COLO668 (cell line): Measurements from ENCODE around the gene CCDC82.

ENCODE experiments used
- DNase-seq: peaks from one replicate; lab custom pipeline; 2025; ENCODE audit not compliant: unreplicated experiment; lab: John Stamatoyannopoulos, UW

CCDC82 gene

GRCh38 chr11:96329855-96330510 is 59.7 kb downstream of the CCDC82 start:
- no peak for DNase-seq

DNA sequence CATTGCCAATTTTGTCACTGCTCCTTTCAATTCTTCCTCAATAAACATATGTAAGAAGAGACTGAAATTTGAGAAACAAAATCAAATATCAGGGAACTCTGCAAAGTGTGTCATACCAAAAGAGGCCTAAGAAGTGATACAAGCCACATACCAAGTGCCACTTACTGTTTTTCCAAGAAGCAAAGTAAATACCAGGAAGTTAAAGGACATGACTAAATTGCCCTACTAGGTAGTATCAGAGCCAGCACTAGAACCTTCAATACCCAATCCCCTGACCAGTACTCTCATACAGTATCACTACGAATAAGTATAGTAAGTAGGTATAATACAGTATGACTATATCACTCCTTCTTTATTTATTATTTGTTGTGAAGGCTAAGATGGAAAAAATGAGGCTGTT is 60.3 kb downstream of the CCDC82 start:
- DNase-seq, result no peak

DNA sequence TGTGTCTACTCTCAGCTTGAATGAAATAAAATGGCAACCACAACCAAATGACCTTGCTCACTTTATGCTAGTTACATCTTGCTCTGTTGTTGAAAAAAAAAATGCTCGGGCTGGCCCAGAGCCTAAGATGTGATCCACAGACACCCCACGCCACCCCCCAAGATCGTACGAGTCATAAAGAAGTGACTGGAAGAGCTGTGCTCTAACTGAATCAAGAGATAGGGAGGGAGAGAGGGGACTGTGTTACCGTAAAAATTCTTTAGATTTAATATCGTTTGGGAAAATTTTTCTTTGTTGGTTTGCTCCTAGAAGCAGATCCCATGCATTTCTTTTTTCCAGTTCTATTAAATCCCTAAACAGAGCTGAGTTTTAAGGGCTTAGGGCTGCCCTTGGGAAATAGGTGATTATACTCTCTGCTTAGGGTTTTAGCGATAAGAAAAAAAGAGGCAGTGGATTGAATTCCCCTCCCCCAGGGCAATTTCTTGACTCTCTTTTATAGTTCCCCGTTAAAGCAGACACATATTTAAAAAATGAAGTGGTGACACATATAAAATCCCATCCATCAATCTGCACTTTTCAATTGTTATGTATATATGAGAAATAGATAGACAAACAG is 61.2 kb downstream of the CCDC82 start:
- DNase-seq, result no peak

DNA sequence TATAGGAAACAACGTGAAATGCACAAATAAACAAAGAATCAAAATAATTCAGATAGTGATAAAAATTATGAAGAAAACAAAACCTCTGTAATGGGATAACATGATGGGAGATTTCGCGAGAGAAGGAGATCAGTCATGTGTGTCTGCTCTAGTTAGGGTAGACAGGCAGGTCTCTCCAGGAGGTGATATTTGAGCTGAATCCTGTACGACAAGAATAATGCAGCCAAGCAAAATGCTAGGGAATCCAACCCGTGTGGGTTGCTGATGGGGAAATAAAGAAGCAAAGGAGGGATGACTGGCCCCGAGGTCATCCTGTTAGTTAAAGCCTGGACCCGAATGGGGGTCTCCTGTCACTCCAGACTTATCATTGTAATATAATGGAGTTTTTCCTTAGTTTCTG is 62.8 kb downstream of the CCDC82 start:
- no peak for DNase-seq

- no peak for DNase-seq
Measured at GRCh38 chr11:96324912-96325311, 64.8 kb downstream of the CCDC82 start.

DNA sequence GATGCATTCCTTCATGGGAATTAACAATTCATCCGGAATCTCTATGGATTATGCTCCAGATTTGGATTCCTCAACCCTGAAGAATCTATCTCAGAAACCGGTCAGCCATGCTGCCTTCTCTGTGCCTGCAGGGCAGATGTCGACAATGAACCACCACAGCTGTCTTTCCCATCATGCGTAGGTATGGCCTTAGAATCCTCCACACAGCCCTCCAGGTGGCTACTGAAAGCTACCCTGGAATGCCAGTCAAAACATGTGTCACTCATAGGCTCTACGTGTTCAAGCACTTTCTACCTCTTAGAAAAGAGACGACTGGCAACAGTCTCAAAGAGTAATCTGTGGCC is 66.1 kb downstream of the CCDC82 start:
- DNase-seq, result no peak

- DNase-seq, result no peak
Measured at GRCh38 chr11:96322775-96323641, 66.7 kb downstream of the CCDC82 start.

- no peak for DNase-seq
Measured at GRCh38 chr11:96321091-96321490, 68.6 kb downstream of the CCDC82 start.

GRCh38 chr11:96319898-96320656 is 69.6 kb downstream of the CCDC82 start:
- DNase-seq, result no peak

GRCh38 chr11:96318850-96319249 is 70.9 kb downstream of the CCDC82 start:
- no peak for DNase-seq

GRCh38 chr11:96318399-96318798 is 71.3 kb downstream of the CCDC82 start:
- no peak for DNase-seq

DNA sequence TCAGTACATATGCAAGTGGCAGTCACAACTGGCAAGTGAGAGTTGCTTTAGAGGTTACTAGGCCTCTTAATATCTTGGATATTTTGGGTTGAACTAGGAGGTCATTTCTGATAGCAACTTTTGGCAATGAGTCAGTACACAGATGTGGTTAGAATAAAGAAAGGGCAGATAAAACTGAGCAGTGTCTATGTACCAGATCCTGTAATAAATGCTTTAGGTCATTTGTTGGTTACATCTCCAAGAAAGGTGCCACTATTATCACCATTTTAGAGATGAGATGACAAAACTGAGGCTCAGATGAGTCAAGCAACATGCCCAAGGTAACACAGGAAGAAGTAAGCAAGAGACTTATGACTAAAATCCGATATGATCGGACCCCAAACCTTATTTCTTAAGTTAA is 71.7 kb downstream of the CCDC82 start:
- DNase-seq, result no peak

DNA sequence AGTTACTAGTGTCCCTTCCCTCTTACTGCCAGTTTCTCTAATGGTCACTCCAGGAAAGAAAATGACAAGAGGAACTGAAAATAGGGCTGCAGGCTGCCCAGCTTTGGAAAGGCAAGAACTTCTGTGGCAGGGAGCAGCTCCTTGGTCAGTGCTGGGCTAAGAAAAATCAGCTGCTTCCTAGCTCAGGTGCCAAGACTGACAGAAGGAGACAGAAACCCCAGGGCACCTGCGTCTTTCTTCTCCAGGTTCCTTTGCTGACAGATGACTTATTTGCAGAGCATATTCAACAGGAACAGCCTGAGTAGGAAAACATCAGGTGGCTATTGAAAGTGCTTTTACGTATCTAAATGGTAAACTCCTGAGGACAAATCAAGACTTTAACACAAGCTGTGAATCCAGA is 72.1 kb downstream of the CCDC82 start:
- no peak for DNase-seq

- no peak for DNase-seq
Measured at GRCh38 chr11:96316869-96317268, 72.8 kb downstream of the CCDC82 start.

DNA sequence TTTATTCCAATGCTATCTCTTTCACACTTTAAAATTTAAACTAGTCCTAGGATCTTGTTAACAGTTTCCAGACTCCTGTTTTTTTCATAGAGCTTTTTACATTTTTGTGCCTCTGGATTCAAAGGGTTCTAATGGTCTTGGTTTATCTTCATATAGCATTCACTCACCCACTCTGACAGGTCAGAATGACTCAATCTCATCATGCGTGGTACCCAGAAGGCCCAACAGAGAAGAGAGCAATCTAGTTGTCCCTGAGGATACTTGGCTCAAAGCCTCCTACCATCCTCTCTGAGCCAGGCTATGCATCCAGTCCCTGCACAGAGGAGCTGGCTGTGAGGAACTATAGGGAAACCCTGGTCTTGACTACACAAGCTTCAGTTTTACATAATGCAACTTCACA is 74.2 kb downstream of the CCDC82 start:
- no peak for DNase-seq

- DNase-seq, result no peak
Measured at GRCh38 chr11:96314326-96315020, 75.2 kb downstream of the CCDC82 start.

DNA sequence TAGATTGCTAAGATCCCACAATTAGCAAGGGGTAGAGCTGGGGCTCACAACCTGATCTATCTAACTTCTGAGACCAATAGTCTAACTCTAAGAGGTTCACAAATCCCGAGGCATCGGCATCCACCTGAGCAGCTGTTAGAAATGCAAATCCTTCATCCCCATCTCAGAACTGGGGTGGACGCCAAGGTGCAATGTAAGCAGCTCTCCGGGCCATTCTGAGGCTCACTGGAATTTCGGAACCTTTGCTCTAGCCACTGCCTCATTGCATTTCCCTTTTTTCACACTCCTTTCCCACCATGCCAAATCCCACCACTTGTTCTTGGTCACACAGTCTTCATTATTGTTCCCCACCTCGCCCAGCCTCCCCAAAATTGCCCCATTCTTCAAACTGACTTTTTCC is 76.5 kb downstream of the CCDC82 start:
- no peak for DNase-seq

GRCh38 chr11:96311120-96311568 is 78.6 kb downstream of the CCDC82 start:
- no peak for DNase-seq

- DNase-seq, result no peak
Measured at GRCh38 chr11:96310236-96310635, 79.5 kb downstream of the CCDC82 start.

DNA sequence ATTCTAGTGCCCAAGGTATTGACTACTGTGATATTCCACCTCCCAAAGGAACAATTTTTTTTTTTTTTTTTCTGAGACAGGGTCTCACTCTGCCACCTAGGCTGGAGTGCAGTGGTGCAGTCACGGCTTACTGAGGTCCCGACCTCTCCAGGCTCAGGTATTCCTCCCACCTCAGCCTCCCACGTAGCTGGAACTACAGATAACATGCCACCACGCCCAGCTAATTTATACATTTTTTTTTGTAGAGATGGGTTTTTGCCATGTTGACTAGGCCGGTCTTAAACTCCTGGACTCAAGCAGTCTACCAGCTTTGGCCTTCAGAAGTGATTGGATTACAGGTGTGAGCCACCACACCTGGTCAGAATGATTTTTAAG is 80.1 kb downstream of the CCDC82 start:
- DNase-seq, result no peak
